Measurements from ENCODE around the gene AP4B1. TPM values are rescaled to one million over a fixed set of nuclear protein-coding genes. Genes with fewer than 3 reads are reported as not detected.

Gene AP4B1
- total and polyA plus RNA-seq, 9 of the 15 experiments (the other 6 are each of a cell fraction or from before 2014, with no cell fraction given) = 15.8 to 36.5 (median 24.6) TPM

GRCh38 chr1:113949007-113949406 lies 44.4 kb upstream of the AP4B1 start (continued):
- TF ChIP-seq RERE (CRISPR knock-in tag; IDR thresholded peaks at IDR 0.05; ENCODE audit: borderline replicate concordance) = no peak
- no peak for TF ChIP-seq POLR2A (conservative IDR thresholded peaks at IDR 0.05)
- TF ChIP-seq POLR2B (IDR thresholded peaks at IDR 0.05; ENCODE audit: low read depth, partially characterized antibody) = no peak
- TF ChIP-seq PTTG1 (tag; IDR thresholded peaks at IDR 0.05; ENCODE audit: low read depth) = no peak
- no peak for TF ChIP-seq TRIM25 (IDR thresholded peaks at IDR 0.05; ENCODE audit: borderline replicate concordance)
- TF ChIP-seq FOXK2 (conservative IDR thresholded peaks at IDR 0.05 in 1 of 2, IDR thresholded peaks at IDR 0.05 in 1 of 2; ENCODE audit: low read depth in 2 of 2) = no peak
- no peak for TF ChIP-seq U2AF1 (optimal IDR thresholded peaks at IDR 0.05; ENCODE audit: low read depth, low read length)
- TF ChIP-seq ZNF609 (CRISPR knock-in tag; IDR thresholded peaks at IDR 0.05; ENCODE audit: borderline replicate concordance) = no peak
- peak; percentile 34; the same call in 1 of the 2 replicates for TF ChIP-seq ATF3 (IDR thresholded peaks at IDR 0.05)
- TF ChIP-seq ATF3 (CRISPR knock-in tag; conservative IDR thresholded peaks at IDR 0.05) = no peak
- TF ChIP-seq SAP30 (IDR thresholded peaks at IDR 0.05; ENCODE audit: borderline replicate concordance, insufficient read depth, low read depth, low read length, poor library complexity, severe bottlenecking) = no peak
- no peak for TF ChIP-seq ZNF347 (CRISPR knock-in tag; IDR thresholded peaks at IDR 0.05; ENCODE audit: low read depth)

Measured in K562 (cell line).